Posterior cingulate gyrus (tissue), 11 donors: Measurements from ENCODE around the gene ASGR1.

Experiments
- DNase-seq, 10 donors: peaks; one replicate each; pipeline versions ENCODE4 v3.0.0 to v3.0.0-alpha.2; 2020 to 2021; ENCODE audit warnings: mixed read lengths in 3 of 10
- intact Hi-C: fragments of 100-400 bp; cut with DNase I; formaldehyde crosslinking; loops from one replicate; pipeline ENCODE4 v1.15.1; 2023

The ASGR1 gene

DNA sequence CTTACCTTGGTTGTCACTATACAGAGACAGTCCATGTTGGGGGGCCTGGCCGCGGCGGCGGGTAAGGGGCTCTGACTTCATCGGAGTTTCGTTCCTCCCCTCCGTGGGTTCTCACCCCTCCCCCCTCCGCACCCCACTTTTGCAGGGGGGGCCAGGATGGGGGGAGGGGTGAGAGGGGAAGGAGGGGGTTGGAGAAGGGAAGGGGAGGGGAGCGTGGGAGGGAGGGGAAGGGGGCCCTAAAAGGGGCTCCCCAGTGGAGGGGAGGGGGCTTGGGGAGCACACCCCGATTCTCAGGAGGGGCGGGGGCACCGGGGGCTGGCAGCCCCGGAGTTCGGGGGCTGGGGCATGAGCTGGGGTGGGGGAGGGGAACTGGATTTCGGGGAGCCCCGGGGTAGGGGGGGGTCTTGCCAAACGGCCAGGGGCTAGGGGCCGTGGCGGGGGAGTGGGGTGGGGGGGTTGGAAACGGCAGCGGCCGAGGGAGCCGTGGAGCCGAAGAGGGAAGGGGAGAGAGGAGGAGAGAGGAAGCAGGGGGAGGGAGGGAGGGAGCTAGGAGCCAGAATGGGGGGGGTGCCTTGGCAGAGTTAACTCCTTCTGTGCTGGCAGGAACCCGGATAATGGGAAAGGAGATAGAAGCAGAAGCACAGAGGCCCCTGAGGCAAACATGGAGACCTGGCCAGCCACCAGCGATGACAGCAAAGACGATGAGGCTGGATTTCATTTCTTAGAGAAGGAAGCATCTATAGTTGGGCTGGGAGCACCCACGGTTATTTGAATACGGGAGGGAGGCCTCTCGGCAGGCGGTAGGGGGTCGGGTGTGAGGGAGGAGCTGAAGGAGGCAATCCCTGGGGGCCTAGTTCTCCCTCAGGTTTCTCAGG, 38.2 kb upstream of the ASGR1 start:
- intact Hi-C loops = no loop called here
- DNase-seq = peak in 5 of 10 donors; percentile 57 to 90 (median 67)

DNA sequence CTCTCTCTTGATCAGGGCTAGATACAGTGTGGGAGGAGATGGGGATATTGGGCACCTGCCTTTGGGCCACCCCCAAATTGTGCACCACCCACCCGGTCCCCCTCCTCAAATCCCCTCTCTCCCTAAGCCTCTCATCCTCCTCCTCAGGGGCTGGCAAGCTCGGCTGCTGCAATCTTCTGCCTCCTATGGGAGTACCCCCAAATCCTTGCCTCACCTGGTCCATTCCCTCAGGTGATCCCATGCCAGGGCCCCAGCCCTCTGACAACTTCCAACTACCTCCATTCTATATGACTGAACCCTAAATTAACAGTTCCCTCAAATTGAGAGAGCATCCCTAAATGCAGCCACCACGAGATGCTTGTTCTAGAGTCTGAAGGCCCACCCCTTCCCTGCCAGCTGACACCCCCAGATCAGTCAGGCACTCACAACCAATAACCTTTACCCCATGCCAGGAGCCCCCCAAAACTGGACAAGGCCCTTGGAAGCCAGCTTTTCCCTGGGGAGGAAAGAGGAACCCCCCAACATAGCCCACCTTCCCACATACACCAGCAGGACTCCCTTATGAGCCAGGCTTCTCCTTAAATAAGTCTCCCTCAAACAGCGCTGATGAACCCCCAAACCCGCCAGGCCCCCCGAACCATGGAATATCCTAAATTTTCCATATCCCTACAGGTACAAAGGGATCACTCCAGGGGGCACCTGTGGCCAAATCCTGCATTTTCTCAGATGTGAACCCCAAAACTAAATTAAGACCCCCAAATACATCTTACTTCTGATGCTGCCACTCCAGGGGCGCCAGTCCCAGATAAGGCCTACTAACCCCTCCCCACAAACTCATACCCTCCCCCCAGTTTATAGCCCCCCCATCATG, 37.3 kb upstream of the ASGR1 start:
- intact Hi-C loops = no loop called here
- peak in 1 of 10 donors; percentile 13 for DNase-seq

DNA sequence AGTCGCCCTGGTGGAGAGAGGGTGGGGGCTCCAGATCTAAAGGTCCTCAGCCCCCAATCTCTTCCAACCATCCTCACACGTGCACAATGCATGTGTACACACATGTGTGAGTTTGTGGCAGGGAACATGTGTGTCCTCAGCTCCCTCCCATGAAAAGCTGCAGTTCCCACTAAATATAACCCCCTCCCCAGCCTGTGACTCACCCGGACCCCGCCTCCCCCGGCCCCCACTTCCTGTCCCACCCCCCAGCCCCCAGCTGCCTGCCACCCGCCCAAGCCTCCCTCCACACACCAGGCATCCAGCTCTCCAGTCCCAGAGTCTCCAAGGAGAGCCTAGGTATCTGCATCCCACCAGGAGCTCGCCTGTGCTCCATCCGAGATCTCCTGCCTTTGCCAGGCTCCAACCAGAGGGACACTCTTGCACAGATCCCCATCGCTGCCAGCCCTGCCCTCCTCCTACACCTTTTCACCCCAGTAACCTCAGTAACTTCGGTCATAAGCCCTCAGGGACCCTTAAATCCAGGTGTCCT, 36.5 kb upstream of the ASGR1 start:
- intact Hi-C loops = no loop called here
- no peak for DNase-seq

DNA sequence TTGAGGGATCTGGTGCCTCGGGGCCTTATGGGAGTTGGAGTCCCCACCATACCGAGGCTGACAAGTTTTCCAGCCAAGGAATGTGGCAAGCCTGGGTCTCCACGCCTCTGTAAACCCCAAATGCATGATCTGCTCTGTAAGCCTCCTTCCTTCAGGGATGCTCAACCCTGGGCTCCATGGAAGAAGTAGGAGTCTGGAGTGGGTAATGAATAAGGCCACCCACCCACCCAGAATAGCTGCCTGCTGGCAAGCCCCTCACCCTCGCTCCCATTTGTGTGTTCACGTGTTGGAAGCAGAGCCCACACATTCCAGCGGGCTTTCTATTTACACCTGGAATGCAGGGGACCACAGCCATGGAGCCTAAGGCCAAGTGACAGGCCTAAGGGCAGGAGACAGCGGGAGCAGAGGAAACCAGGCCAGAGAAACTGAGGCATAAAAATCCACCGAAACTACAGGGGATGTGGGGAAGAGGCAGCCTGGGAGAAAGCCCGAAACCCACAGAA, 36.0 kb upstream of the ASGR1 start:
- no peak for DNase-seq
- intact Hi-C loops = no loop called here

GRCh38 chr17:7214300-7215135, 35.3 kb upstream of the ASGR1 start:
- intact Hi-C loops = no loop called here
- peak; percentile 91 to 100 (median 98) for DNase-seq

- peak; percentile 42 to 96 (median 76) for DNase-seq
- intact Hi-C loops = no loop called here
Measured at GRCh38 chr17:7213895-7214299, 34.7 kb upstream of the ASGR1 start.

GRCh38 chr17:7211491-7212273, 32.5 kb upstream of the ASGR1 start:
- intact Hi-C loops = no loop called here

DNA sequence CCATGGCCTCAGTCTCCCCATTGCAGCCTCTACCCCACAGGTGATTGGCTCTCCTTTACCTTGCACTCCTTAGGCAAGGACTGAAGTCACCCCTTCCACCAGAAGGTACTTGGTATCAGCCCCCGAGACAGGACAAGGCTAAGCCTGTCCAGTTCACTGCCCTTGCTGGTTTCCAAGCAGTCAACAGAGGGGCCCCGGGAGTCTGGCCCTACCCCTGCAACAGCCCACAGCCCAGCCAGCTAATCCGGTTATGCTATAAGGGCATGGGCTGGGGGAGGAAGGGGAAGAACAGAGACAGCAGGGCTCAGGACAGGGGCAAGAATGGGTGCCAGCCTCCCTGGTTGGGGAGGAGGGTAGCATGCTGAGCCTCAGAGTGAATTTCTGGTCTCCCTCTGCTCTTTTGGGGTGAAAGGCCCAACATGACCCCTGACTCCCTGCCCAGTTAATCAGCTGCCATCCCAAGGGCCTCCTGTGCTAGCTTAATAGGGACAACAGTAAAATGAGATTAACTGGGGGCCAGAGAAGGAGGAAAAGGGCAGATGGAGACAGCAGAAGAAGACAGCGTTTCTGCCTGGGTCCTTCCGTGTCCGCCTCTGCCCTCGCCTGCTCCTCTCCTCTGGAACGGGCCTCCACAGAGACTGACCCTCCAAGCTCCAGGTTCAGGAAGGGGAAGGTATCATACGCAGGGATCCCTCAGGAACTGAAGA, 29.7 kb upstream of the ASGR1 start:
- intact Hi-C loops = no loop called here
- DNase-seq = no peak

More at GRCh38 chr17:7211491-7212273, 32.5 kb upstream of the ASGR1 start:
- no peak for DNase-seq

DNA sequence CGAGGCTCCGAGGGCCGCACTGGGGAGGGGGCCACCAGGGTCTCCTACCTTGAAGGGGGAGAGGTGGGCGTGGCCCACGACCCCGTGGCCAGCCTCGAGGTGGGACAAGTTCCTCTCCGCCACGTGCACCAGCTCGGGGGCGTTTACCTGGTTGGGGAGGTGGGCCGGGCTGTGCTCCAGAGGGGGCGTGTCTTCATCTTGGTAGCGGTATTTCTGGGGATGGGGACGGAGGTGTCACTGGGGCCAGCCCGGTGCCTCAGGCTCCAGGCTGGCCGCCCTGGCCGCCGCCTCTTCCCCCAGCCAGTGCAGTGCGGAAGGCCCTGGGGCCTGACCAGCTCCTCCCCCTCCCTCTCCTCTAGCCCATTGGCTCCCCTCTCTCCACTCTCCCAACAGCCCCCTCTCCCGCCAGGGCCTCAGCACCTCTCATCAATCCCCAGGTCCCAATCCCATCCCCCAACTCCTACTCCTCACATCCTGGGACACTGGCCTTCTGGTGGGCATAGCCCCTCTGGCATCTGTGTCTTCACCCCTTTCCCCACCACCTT, 28.9 kb upstream of the ASGR1 start:
- DNase-seq = no peak
- intact Hi-C loops = no loop called here

DNA sequence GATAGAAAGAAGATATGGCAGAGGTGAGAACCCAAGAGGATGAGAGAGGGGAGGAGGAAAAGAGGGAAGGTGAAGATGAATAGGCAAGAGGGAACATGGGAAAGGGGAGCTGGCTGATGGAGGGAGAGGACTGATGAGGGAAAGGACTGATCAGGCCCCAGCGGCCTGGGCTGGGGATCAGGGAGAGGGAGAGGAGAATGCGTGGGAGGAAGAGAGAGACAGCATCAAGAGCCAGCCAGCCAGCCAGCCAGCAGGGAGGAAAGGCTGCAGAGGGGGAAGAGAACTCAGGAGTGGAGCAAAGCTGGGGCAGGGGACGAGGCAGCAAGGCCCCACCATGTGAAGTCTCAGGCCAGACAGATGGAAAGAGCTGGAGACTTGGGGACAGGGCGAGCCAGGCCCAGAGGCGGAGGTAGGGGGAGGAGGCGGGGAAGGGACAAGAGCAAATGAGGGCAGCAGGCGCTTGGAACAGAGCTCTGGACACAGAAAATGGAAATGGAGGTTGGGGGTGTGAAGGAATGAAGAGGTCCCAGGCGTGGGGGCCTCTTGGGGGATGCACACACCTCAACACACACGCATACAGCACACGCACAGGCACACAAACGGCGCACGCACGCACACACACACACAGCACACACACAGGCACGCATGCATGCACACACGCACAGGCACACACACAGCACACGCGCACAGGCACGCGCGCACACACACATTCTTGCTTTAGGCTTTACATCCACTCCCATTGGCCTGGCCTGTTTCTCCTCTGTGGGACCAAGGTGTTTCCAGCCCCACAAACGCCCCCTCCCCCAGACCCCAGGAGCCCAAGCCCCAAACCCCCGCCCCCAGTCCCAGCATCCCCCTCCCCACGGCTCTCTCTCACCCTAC, 28.2 kb upstream of the ASGR1 start:
- DNase-seq = peak in 4 of 10 donors; percentile 39 to 92 (median 85)
- intact Hi-C loops = no loop called here

DNA sequence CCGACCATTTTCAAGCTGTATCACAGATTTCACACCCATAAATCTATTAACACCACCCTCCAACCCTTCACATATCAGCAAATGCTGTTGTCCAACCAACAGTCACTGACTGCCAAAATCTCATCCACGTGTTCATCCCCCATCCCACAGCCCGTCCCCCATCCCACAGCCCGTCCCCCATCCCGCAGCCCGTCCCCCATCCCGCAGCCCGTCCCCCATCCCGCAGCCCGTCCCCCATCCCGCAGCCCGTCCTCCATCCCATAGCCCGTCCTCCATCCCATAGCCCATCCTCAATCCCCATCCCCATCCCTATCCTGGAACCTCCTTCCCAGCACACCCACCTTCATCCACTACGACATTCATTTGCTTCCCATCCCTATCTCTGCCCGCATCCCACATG, 26.4 kb upstream of the ASGR1 start:
- intact Hi-C loops = no loop called here
- DNase-seq = peak in 1 of 10 donors; percentile 29

DNA sequence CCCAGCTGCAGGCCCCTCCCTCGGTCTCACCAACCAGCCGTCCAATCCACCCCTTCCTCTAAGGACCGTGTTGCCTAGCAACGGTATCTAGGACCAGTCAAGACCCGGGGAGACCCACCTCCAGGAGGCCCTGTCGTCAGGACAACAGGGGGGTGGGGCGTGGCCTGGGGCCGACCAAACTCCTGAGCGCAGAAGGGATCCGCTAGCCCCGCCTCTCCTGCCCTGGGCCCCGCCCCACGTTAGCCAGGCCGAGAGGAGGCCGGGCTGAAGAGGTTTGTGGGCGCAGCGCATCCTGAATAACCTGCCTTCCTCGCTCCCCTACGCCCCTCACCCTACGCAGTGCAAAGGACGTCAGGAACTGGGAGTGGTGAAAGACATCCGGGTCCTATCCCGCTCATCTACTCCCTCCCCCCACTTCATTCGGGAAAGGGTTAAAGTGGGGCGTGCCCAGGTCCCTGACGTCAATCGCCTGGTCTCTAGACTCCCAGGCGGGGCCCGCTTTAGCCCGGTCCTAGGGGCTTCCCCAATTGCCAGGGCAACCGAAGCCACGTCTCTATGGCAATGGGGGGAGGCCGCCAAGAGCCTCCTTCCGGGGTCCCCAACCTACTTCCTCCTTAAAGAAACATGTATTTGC, 25.8 kb upstream of the ASGR1 start:
- DNase-seq = peak; percentile 66 to 97 (median 78)
- intact Hi-C loops = no loop called here

- DNase-seq = peak in 5 of 10 donors; percentile 39 to 91 (median 58)
- intact Hi-C loops = no loop called here
Measured at GRCh38 chr17:7204336-7204735, 25.2 kb upstream of the ASGR1 start.

GRCh38 chr17:7203391-7203790, 24.2 kb upstream of the ASGR1 start:
- intact Hi-C loops = no loop called here
- DNase-seq = no peak

DNA sequence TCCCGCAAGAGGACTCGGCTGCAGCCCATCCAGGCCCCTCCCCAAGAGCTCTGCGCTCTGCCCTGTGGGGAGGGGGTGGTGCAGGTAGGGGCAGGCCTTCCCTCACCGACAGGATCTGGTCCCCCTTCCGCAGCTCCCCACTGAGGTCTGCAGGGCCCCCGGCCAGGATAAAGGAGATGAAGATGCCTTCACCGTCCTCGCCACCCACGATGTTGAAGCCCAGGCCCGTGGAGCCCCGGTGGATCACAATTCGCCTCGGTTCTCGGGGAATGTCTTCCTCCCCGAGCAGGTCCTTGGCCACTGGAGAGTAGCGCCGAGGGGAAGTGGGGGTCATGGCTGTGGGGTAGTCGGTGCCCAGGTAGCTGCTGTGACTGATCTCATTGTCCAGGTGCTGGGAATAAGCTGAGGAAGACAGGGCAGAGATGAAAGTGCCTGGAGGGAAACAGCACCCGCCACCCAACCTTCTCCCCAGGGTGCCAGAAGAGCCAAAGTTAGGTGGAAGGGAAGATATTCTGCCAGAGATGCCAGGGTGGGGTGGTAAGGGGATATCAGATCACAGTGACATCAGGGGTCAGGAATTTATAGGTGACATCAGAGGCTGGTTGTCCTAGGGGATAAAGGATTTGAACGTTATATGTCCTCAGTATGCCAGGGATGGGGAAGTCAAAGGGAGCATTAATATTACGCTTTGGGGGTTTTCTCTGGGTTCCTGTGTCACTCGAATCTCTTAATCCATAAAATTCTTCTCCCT, 17.7 kb upstream of the ASGR1 start:
- intact Hi-C loops = no loop called here
- DNase-seq = peak in 2 of 10 donors; percentile 62 to 67

GRCh38 chr17:7195971-7196370, 16.8 kb upstream of the ASGR1 start:
- peak in 2 of 10 donors; percentile 19 to 56 for DNase-seq
- intact Hi-C loops = no loop called here
